Heart left ventricle (tissue), 13 donors: ENCODE results near the gene OR52I2.

Experiments used
- POLR2A ChIP-seq, 2 donors: fragments of 450-650 bp; IDR thresholded peaks; one replicate each; pipeline ENCODE4 v1.6.1; 2017; ENCODE audit warnings: antibody characterized with exemption in 2 of 2, mild to moderate bottlenecking in 2 of 2, moderate library complexity in 2 of 2
- TF ChIP-seq, protein P1 (sequence below), 12 donors: fragments of 200-600 bp; sonication (generic) in 4 of 12; IDR thresholded peaks; one replicate each; pipeline versions ENCODE4 v1.5.0 to v1.8.0; 2018 to 2022; ENCODE audit warnings: antibody characterized with exemption in 12 of 12, mild to moderate bottlenecking in 5 of 12
- donor health status: ischemic (EF 13 %, LVEDD 7.1; RV severe dilation, severe dysfunction).
- donor health status: DM: no; HTN: yes; CAD: no.
- donor health status: DM: no; HTN: no; CAD: no.
- donor health status: ischemic (EF 25% LVEDD 6.9; RV normal size, moderate dysfunction).
- donor health status: ischemic (EF 25% LVEDD 5.7; RV mildly dilated, moderate dysfunction).
- donor health status: ischemic (EF 35%, LVEDD 5.7; RV mildly dilated, moderate dysfunction).
- donor health status: nonischemic (EF 11% LVEDD 7.7; RV severe dilation, severe dysfunction).
- donor health status: DM: yes; HTN: yes; CAD: no.
- donor health status: PGD.
- donor health status: ischemic (EF 29% LVEDD 5.4; RV normal size, mild dysfunction).
- donor health status: nonischemic (EF 23%, LVEDD 6.1; RV moderate dilation, normal function).

DNA sequence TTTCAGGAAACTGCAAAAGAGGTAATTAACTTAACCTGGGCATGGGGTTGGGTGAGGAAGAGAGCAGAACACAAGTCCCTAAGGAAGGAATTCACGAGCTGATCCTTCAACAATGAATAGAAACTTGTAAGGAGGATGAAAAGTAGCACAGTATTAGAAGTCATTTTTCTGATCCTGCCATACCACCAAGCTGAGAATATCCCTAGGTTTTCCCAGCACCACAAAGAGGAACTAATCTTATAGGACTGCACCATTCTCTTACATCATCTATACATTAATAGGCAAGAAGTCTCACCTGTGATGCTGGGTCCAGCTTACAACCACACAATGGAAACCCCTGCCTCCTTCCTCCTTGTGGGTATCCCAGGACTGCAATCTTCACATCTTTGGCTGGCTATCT is 12.2 kb downstream of the OR52I2 start, which contains the start of gene OR52I1:
- TF ChIP-seq, protein P1, sequence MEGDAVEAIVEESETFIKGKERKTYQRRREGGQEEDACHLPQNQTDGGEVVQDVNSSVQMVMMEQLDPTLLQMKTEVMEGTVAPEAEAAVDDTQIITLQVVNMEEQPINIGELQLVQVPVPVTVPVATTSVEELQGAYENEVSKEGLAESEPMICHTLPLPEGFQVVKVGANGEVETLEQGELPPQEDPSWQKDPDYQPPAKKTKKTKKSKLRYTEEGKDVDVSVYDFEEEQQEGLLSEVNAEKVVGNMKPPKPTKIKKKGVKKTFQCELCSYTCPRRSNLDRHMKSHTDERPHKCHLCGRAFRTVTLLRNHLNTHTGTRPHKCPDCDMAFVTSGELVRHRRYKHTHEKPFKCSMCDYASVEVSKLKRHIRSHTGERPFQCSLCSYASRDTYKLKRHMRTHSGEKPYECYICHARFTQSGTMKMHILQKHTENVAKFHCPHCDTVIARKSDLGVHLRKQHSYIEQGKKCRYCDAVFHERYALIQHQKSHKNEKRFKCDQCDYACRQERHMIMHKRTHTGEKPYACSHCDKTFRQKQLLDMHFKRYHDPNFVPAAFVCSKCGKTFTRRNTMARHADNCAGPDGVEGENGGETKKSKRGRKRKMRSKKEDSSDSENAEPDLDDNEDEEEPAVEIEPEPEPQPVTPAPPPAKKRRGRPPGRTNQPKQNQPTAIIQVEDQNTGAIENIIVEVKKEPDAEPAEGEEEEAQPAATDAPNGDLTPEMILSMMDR (IDR thresholded peaks at IDR 0.05) = no peak
- TF ChIP-seq POLR2A (IDR thresholded peaks at IDR 0.05) = no peak
